IPS DF 4.7 (cell line): ENCODE results near the gene SERPINE3.

Experiments used
- DNase-seq: peaks from one replicate; pipeline ENCODE4 v3.0.0-alpha.2; 2013; ENCODE audit warnings: low spot score; ENCODE audit errors: extremely low read depth

SERPINE3 gene

DNA sequence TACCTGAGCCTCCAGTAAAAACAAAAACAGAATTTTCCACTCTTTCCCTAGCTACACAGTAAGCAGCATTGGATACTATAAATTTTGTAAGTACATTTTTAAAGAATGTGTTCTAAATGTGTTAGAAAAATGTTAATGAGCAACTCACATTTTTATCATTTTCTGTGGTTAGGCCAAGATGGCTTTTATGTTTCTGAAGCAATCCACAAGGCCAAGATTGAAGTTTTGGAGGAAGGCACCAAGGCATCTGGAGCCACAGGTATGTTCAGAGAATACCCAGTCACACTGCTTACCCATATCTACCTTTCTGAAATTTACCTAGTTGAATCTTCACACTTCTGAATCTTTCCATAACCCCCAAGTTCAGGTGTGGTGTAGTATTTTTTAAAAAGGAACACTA, 21.6 kb downstream of the SERPINE3 start:
- DNase-seq = no peak

DNA sequence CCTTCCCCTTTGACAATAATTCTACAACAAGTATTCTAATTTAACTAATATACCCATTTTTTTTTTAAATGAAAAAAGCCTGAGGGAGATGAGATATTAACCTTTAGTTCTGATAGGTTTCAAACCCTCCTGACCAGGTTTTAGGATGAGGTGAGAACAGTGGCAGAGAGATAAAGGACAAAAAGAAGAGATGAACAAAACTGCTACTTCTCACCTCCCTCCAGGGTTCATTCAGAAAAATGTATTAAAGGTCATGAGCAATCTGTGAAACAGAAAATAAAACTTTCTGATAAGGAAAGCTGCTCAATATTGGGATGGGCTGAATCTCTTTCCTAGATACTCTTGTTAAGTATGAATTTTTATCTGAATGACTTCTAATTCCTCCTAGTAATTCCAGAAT, 24.1 kb downstream of the SERPINE3 start:
- DNase-seq = no peak

DNA sequence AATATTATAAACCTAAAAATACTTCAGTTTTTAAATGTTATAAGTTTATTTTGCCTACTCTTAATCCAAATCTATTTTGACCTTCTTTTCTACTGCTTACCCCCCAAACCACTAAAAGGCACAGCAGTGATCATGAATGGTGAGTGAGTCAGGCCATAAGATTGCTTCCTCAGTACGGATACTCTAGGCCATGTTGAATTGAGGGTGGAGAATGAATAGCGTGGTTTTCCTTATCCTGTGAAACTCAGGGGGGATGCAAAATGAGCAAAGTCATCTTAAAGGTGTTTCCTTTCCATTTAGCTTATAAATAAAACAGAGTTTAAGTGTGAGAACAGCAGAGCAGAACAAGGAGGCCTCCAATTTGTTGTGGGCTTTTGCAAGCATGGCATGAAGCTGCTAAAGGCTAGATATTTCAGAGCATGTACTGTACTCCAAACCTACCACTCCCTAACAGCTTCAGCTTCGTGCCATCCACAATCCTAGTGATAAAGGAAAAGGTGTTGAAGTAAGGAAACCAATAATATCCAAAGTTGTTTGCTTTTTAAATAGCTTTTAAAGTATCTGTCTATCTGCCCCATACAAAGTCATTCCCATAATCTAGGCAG, 25.0 kb downstream of the SERPINE3 start:
- no peak for DNase-seq

DNA sequence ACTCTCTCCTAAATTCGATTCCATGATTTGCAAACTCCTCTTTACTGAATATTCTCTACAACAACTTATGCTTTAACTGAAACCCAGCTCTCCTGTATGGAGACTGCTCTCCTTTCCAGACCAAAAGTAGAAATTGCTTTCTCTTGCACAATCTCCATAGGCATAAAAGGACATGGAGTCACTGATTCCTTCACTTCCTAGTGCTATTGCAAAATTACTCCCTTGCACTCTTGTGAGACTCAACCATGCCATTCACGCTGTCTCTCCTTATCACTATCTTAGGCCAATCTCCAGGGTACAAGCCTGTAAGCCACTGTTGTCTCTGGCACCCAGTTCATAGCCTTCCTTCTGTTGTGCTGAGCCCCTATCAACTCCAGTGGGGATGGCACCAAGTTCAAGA, 30.6 kb downstream of the SERPINE3 start:
- DNase-seq = no peak

DNA sequence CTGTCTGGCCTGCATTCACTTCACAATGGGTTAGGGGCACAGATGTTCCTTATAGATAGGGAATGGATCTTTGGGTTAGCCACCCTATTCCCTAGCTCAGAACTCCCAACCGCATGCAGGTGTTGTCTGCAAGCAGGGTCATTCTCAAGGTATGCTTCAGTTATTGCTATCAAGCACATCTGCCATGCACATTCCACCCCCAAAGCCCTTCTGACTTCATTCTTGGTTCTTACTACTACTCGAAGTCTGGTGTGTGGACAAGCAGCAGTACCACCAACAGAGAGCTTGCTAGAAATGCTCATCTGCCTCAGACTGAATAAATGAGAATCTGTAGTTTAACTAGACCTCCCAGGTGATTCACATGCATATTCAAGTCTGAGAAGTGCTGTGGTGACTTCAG, 31.3 kb downstream of the SERPINE3 start:
- DNase-seq = no peak

DNA sequence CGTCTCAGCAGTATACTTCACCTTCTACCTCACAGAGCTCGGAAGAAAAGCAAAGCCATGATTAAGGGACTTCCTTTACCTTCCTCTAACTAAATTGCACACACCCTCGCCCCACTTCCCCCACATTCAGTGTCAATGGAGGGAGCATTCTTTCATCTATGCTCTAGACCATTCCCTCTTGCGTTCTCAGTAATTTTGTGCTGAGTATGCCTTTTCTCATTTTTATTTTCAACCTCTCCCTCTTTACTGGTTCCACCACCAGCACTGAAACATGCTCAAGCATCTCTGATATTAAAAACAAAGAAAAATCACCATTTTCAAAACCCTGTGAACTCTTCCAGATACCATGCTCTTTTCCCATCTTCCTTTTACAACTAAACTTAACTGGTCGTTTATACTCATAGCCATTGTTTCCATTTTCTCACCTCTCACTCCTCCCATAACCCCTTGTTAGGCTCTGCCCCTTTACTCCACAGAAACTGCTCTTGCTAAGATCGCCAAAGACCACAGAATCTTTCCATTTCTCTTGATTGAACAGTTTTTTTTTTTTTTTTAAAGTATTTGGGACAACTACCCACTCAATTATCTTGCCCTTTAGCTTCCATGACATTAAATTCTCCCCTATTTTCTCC, 32.4 kb downstream of the SERPINE3 start:
- no peak for DNase-seq

DNA sequence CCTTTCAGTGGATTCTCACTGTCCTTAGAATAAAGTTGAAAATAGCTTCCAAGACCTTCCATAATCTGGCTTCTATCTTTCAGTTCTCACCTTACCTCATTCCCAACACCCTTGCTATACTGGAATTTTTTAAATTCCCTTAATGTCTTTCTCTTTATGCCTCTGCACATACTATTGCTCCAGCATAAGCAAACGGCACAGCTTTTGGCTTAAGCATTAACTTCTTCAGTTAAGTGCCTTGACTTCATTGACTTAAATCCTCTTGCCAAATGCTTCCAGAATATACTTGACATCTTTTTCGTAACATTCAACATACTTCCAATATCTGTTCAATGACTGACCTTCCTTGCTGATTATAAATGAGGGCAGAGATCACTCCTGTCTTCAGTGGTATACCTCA, 34.0 kb downstream of the SERPINE3 start:
- DNase-seq = no peak

DNA sequence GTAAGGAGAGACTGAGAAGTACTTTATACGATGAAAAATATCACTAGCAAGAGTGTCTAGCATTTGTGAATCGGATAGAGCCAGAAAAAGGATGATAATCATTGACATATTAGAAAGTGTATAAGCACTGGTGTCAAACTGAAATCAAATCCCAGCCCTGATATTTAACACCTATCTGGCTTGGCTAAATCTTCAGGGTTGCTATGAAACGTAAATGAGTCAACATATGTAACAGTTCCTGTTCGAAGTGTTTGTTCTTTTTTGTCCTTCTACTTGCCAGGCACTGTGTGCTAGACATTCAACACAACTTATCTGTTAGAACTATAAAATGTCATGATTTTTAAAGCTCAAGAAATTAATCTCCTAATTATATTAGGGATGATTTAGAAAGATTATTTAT, 40.8 kb downstream of the SERPINE3 start:
- DNase-seq = no peak

DNA sequence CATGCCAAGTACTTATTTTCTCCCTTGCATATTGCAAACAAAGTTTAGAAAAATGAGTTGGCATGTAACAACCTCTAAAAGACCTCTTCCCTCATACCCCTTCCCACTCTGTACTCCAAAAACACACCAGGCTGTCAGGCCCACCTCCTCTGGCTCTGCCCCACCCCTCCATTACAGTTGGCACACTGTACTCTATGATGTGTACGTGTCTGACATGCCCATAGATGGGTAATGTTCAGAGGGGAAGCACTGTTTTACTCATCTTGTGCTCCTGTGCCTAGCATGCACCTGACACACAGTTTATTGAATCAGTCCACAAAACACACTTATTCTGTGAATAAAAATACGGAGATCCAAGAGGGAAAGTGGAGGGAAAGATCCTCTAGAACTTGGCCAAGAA, 45.6 kb downstream of the SERPINE3 start:
- no peak for DNase-seq

DNA sequence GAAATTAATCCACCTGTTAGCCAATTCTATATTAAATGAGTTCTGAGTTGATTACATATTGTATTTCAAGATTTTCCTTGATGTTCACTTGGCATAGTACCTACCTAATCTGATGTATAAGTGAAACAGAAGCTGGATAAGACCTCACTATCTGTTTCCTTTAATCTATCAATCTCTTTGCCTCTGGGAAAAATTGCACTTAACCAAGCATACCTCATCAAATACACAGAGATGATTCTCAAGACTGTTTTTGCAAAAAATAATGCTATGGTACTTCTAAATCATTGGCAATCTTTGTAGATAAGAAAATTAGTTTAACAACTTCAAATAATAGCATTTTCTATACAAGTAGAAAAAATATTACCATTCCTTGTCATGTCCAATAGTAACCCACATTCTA, 55.2 kb downstream of the SERPINE3 start:
- DNase-seq = no peak

DNA sequence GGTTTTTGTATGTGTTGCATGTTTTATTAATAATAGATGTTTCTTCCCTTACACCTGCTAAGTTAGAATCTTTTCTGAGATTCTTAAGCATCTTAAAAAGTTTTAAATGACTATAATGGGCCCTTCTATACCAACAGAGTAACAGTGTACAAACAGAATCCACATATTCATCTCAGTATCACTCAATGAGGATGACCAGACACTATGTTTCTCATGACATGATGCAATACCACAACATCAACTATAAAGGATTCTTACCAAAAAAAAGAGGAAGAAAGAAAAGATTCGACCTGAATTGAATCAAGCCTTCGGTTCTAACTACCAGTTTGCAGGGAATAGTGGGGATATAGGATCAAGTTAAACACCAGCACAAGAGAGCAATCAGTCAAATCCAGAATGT, 56.9 kb downstream of the SERPINE3 start:
- no peak for DNase-seq

DNA sequence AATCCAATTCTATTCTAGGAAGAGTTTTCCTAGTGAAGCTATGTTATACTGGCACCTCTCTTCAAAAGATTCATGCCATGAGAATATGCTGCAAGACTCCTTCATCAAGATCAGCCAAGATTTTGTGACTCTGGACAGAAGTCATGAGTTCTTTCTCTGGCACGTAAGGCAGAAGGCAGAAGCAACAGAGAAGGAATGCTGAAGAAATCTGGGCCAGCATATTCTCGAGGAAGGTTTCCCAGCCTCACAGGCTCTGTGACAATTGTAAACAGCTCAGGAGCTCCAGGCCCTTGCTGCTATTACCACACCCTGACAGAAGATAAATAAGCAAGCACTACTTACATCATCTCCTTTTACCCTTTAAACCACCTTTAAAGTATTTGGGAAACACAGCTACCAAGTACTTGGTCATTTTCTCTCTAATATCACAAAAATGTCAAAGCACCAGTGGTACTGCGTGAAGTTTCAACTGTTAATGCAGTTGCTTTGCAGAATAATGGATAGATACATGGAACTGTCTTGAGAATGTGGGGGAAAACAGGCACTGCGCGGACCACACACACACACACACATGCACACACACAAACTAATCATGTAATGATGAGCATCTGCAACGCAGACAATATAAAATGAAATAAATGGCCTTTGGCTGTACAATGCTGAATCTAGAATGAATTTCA, 57.9 kb downstream of the SERPINE3 start:
- DNase-seq = no peak

DNA sequence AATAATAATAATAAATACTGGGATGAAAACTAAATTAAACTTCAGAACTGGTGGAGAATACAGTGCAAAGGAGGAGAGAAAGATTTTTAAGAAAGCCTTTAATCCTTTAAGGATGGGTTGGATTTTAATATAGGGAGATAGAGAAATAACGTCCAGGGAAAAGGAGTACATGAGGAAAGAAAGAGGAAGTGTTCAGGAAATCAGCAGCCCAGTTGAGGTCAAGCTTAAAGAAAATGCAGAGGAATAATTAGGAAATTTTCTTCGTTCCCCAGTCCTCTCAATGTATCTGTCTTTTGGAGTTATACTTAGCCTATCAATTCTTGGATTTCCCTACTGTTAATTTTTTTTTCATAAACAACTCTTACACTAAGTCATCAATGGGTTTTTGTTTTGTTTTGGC, 65.7 kb downstream of the SERPINE3 start:
- DNase-seq = no peak

DNA sequence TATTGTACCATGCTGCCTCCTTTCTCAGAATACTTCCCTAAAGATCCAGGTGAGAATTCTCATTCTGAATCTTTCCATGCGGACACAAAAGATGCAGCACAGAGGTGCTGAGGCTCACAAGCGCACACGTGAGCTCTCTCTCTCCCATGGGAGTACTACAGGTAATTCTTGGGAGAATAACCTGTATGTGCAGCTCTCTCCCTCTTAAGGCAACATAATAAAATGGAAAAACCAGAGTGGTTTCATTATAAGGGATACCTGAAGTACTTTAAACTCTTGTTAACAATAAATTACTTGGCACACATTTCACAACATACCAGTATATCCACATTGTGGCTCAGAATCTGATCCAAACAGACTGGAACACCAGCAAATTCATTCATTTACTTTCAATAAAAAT, 72.9 kb downstream of the SERPINE3 start:
- DNase-seq = no peak
